HepG2 (cell line): ENCODE results near the gene PRMT5. TPM values are rescaled to one million over a fixed set of nuclear protein-coding genes. Genes with fewer than 3 reads are reported as not detected.

Experiments used
- ARHGAP35 ChIP-seq: sonication (generic); formaldehyde crosslinking; IDR thresholded peaks from 2 replicates; pipeline ENCODE4 v1.9.0; 2022; ENCODE audit warnings: mild to moderate bottlenecking, inconsistent platforms, moderate library complexity, missing genetic modification reagents, borderline replicate concordance
- ARNT ChIP-seq: fragments of 450-650 bp; IDR thresholded peaks from 2 replicates; pipeline ENCODE4 v1.6.1; 2017
- FOSL1 ChIP-seq: sonication (generic); formaldehyde crosslinking; IDR thresholded peaks from 2 replicates; pipeline ENCODE4 v1.9.0; 2021; ENCODE audit warnings: missing genetic modification reagents, borderline replicate concordance
- GABPB1 ChIP-seq: IDR thresholded peaks from 2 replicates; pipeline ENCODE4 v1.6.1; 2016; ENCODE audit warnings: mild to moderate bottlenecking, missing genetic modification reagents, moderate library complexity, missing compliant biosample characterization
- HIVEP1 ChIP-seq: sonication (generic); formaldehyde crosslinking; IDR thresholded peaks from 2 replicates; pipeline ENCODE4 v1.4.0; 2020; ENCODE audit warnings: mild to moderate bottlenecking, missing genetic modification reagents
- HMG20A ChIP-seq: IDR thresholded peaks from 2 replicates; pipeline ENCODE4 v1.6.1; 2016; ENCODE audit warnings: borderline replicate concordance
- HNRNPL ChIP-seq: fragments of 200-400 bp; formaldehyde crosslinking; IDR thresholded peaks from 2 replicates; pipeline ENCODE4 v1.6.1; 2017; ENCODE audit warnings: mild to moderate bottlenecking, low read depth, low read length
- KDM4B ChIP-seq: sonication (generic); formaldehyde crosslinking; IDR thresholded peaks from 2 replicates; pipeline ENCODE4 v1.4.0; 2020; ENCODE audit warnings: missing genetic modification reagents
- KDM6A ChIP-seq: IDR thresholded peaks from 2 replicates; pipeline ENCODE4 v1.6.1; 2016; ENCODE audit warnings: low read depth
- MAFG ChIP-seq: sonication (generic); formaldehyde crosslinking; IDR thresholded peaks from 2 replicates; pipeline ENCODE4 v1.5.1; 2020; ENCODE audit warnings: mild to moderate bottlenecking, missing genetic modification reagents
- NFATC3 ChIP-seq: sonication (generic); formaldehyde crosslinking; IDR thresholded peaks from 2 replicates; pipeline ENCODE4 v1.5.1; 2020; ENCODE audit warnings: mild to moderate bottlenecking, missing genetic modification reagents
- NR2F2 ChIP-seq: IDR thresholded peaks from 2 replicates; pipeline ENCODE4 v1.6.1; 2012; ENCODE audit warnings: low read depth, inconsistent platforms, borderline replicate concordance
- NRL ChIP-seq: sonication (generic); formaldehyde crosslinking; IDR thresholded peaks from 2 replicates; pipeline ENCODE4 v1.5.0; 2020; ENCODE audit warnings: missing genetic modification reagents, mild to moderate bottlenecking, moderate library complexity, borderline replicate concordance
- POGZ ChIP-seq: sonication (generic); formaldehyde crosslinking; IDR thresholded peaks from 2 replicates; pipeline ENCODE4 v1.4.0; 2020; ENCODE audit warnings: mild to moderate bottlenecking, missing genetic modification reagents
- ZBTB42 ChIP-seq: sonication (generic); formaldehyde crosslinking; IDR thresholded peaks from 2 replicates; pipeline ENCODE4 v1.5.0; 2020; ENCODE audit warnings: mild to moderate bottlenecking, missing genetic modification reagents
- ZNF207 ChIP-seq: fragments of 450-650 bp; IDR thresholded peaks from 2 replicates; pipeline ENCODE4 v1.6.1; 2016; ENCODE audit warnings: antibody characterized with exemption, borderline replicate concordance
- ZNF652 ChIP-seq: IDR thresholded peaks from 2 replicates; pipeline ENCODE4 v1.6.1; 2016; ENCODE audit warnings: low read depth, borderline replicate concordance
- ZNF670 ChIP-seq: sonication (generic); formaldehyde crosslinking; IDR thresholded peaks from 2 replicates; pipeline ENCODE4 v1.8.0; 2022; ENCODE audit warnings: mild to moderate bottlenecking, missing genetic modification reagents, borderline replicate concordance
- ZNF782 ChIP-seq: sonication (generic); formaldehyde crosslinking; IDR thresholded peaks from 2 replicates; pipeline ENCODE4 v1.4.0; 2020; ENCODE audit warnings: missing genetic modification reagents, mild to moderate bottlenecking, borderline replicate concordance
- polyA plus RNA-seq, 8 experiments: library from polyadenylated mRNA; depleted of rRNA in 3 of 8; stranded (reverse) in 7 of 8; unstranded in 1 of 8; fragments of >200 nt; fragmentation: Illumina TruSeq in 4 of 8; extraction: Trizol in 4 of 8; gene quantifications; 2 replicates each; pipeline versions ENCODE4 v1.2.1 to v1.2.3, GENCODE V29; 2011 to 2016; ENCODE audit warnings: low read depth in 4 of 8, missing spikeins in 1 of 8, mixed read lengths in 1 of 8; ENCODE audit not compliant: insufficient read depth in 1 of 8
- total RNA-seq, 5 experiments: library from RNA; depleted of rRNA; stranded (reverse); fragments of >200 nt; fragmentation: Illumina TruSeq; extraction: Trizol; gene quantifications; 2 replicates each; pipeline ENCODE4 v1.2.3, GENCODE V29; 2016; ENCODE audit warnings: low read depth in 1 of 5
- TF ChIP-seq, protein P1 (sequence below): sonication (generic); formaldehyde crosslinking; IDR thresholded peaks from 2 replicates; pipeline ENCODE4 v1.5.0; 2020; ENCODE audit warnings: mild to moderate bottlenecking, missing genetic modification reagents
- TF ChIP-seq, protein P2 (sequence below): sonication (generic); formaldehyde crosslinking; IDR thresholded peaks from 2 replicates; pipeline ENCODE4 v1.4.0; 2020; ENCODE audit warnings: missing genetic modification reagents
- TF ChIP-seq, protein P3 (sequence below): sonication (generic); formaldehyde crosslinking; IDR thresholded peaks from 2 replicates; pipeline ENCODE4 v1.5.1; 2020; ENCODE audit warnings: mild to moderate bottlenecking, missing genetic modification reagents, borderline replicate concordance
- TF ChIP-seq, protein P4 (sequence below): sonication (generic); formaldehyde crosslinking; IDR thresholded peaks from 2 replicates; pipeline ENCODE4 v1.4.0; 2020; ENCODE audit warnings: mild to moderate bottlenecking, missing genetic modification reagents

The PRMT5 gene
- total and polyA plus RNA-seq, 2 of the 13 experiments (the other 11 are each of a cell fraction or from before 2014, with no cell fraction given): 210 to 354 TPM

DNA sequence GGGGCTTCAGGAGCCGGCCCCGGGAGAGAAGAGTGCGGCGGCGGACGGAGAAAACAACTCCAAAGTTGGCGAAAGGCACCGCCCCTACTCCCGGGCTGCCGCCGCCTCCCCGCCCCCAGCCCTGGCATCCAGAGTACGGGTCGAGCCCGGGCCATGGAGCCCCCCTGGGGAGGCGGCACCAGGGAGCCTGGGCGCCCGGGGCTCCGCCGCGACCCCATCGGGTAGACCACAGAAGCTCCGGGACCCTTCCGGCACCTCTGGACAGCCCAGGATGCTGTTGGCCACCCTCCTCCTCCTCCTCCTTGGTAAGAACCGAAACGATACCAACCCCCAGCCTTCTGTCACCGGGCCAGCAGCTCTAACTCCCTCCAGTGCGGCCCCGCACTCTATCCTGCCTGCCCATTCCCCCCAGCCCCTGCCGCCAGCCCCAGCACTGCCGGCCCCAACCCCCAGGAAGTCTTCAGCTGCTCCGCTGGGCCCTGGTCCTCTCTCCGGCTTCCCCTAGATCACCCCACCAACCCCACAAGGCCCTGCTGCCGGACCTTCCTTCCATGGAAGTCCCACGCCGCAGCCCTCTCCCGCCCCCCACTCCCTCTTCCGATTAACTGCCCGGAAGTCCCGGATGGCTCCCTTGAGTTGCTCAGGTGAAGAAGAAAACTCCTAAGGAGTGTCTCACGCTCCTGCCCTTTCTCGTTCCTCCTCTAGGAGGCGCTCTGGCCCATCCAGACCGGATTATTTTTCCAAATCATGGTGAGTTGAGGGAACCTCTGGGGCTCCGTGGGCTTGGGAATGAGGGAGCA lies 56.9 kb downstream of the PRMT5 start (continued):
- TF ChIP-seq, protein P1, sequence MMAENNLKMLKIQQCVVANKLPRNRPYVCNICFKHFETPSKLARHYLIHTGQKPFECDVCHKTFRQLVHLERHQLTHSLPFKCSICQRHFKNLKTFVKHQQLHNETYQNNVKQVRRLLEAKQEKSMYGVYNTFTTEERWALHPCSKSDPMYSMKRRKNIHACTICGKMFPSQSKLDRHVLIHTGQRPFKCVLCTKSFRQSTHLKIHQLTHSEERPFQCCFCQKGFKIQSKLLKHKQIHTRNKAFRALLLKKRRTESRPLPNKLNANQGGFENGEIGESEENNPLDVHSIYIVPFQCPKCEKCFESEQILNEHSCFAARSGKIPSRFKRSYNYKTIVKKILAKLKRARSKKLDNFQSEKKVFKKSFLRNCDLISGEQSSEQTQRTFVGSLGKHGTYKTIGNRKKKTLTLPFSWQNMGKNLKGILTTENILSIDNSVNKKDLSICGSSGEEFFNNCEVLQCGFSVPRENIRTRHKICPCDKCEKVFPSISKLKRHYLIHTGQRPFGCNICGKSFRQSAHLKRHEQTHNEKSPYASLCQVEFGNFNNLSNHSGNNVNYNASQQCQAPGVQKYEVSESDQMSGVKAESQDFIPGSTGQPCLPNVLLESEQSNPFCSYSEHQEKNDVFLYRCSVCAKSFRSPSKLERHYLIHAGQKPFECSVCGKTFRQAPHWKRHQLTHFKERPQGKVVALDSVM (CRISPR knock-in tag): peak; percentile 49; the same call in 1 of the 2 replicates
- TF ChIP-seq NRL: no peak; the same call in 1 of the 2 replicates
- TF ChIP-seq, protein P2, sequence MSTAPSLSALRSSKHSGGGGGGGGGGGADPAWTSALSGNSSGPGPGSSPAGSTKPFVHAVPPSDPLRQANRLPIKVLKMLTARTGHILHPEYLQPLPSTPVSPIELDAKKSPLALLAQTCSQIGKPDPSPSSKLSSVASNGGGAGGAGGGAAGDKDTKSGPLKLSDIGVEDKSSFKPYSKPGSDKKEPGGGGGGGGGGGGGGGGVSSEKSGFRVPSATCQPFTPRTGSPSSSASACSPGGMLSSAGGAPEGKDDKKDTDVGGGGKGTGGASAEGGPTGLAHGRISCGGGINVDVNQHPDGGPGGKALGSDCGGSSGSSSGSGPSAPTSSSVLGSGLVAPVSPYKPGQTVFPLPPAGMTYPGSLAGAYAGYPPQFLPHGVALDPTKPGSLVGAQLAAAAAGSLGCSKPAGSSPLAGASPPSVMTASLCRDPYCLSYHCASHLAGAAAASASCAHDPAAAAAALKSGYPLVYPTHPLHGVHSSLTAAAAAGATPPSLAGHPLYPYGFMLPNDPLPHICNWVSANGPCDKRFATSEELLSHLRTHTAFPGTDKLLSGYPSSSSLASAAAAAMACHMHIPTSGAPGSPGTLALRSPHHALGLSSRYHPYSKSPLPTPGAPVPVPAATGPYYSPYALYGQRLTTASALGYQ (CRISPR knock-in tag): 0 out of 2 replicates have a peak, but pooled peaks have one; percentile 16
- TF ChIP-seq NR2F2: no peak
- TF ChIP-seq ARHGAP35 (CRISPR knock-in tag): no peak
- no peak for TF ChIP-seq ZNF207
- TF ChIP-seq MAFG (CRISPR knock-in tag): no peak
- 0 out of 2 replicates have a peak, but pooled peaks have one; percentile 16 for TF ChIP-seq FOSL1 (CRISPR knock-in tag)
- TF ChIP-seq ZNF652 (CRISPR knock-in tag): peak; percentile 62; the same call in 1 of the 2 replicates
- no peak for TF ChIP-seq HNRNPL
- TF ChIP-seq, protein P3, sequence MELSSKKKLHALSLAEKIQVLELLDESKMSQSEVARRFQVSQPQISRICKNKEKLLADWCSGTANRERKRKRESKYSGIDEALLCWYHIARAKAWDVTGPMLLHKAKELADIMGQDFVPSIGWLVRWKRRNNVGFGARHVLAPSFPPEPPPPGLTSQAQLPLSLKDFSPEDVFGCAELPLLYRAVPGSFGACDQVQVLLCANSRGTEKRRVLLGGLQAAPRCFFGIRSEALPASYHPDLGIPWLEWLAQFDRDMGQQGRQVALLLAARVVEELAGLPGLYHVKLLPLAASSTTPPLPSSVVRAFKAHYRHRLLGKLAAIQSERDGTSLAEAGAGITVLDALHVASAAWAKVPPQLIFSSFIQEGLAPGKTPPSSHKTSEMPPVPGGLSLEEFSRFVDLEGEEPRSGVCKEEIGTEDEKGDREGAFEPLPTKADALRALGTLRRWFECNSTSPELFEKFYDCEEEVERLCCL: no peak
- no peak for TF ChIP-seq ARNT
- TF ChIP-seq, protein P4, sequence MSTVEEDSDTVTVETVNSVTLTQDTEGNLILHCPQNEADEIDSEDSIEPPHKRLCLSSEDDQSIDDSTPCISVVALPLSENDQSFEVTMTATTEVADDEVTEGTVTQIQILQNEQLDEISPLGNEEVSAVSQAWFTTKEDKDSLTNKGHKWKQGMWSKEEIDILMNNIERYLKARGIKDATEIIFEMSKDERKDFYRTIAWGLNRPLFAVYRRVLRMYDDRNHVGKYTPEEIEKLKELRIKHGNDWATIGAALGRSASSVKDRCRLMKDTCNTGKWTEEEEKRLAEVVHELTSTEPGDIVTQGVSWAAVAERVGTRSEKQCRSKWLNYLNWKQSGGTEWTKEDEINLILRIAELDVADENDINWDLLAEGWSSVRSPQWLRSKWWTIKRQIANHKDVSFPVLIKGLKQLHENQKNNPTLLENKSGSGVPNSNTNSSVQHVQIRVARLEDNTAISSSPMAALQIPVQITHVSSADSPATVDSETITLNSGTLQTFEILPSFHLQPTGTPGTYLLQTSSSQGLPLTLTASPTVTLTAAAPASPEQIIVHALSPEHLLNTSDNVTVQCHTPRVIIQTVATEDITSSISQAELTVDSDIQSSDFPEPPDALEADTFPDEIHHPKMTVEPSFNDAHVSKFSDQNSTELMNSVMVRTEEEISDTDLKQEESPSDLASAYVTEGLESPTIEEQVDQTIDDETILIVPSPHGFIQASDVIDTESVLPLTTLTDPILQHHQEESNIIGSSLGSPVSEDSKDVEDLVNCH (CRISPR knock-in tag): no peak
- TF ChIP-seq KDM6A (CRISPR knock-in tag): no peak; the same call in 1 of the 2 replicates
- no peak for TF ChIP-seq HMG20A (CRISPR knock-in tag)
- TF ChIP-seq KDM4B: no peak; the same call in 1 of the 2 replicates
- TF ChIP-seq ZNF782 (CRISPR knock-in tag): no peak; the same call in 1 of the 2 replicates
- peak; percentile 62 for TF ChIP-seq ZBTB42 (CRISPR knock-in tag)
- TF ChIP-seq GABPB1 (CRISPR knock-in tag): peak; percentile 70
- TF ChIP-seq ZNF670 (CRISPR knock-in tag): no peak
- 0 out of 2 replicates have a peak, but pooled peaks have one; percentile 86 for TF ChIP-seq NFATC3 (CRISPR knock-in tag)
- TF ChIP-seq HIVEP1 (CRISPR knock-in tag): peak; percentile 16; the same call in 1 of the 2 replicates
- no peak for TF ChIP-seq POGZ (CRISPR knock-in tag)
